ENCODE data around the gene ATAD2B. TPM values are rescaled to one million over a fixed set of nuclear protein-coding genes. Genes with fewer than 3 reads are reported as not detected.
A peak's percentile ranks its signal among the peaks of the same experiment; 100 is the strongest.
"Not testable (repeated sequence)": the region's sequence is repeated elsewhere in the genome, so short reads cannot be mapped to it uniquely, and the experiment has no call there.

Gene ATAD2B
- total and polyA plus RNA-seq, 2 donors = 12.1 to 22.5 TPM

GRCh38 chr2:23753291-23754010 lies 173.5 kb downstream of the ATAD2B start:
- Histone ChIP-seq H3K27me3 (ENCODE audit: control insufficient read depth in 2 of 2, insufficient read depth in 1 of 2, low read length in 1 of 2) (no peaks in the 10 kb centered on the region), H3K36me3 (ENCODE audit: control insufficient read depth in 2 of 2, insufficient read depth in 2 of 2, low read length in 1 of 2) (peaks cover 11 to 43% of the 10 kb centered on the region in 2 donors)

GRCh38 chr2:23751747-23752265 lies 175.1 kb downstream of the ATAD2B start:
- Histone ChIP-seq H3K4me1 (ENCODE audit: control insufficient read depth in 2 of 2, insufficient read depth in 2 of 2, low read length in 2 of 2) (peaks cover 0 to 2% of the 10 kb centered on the region in 2 donors), H3K9me3 (ENCODE audit: control insufficient read depth in 2 of 2, insufficient read depth in 1 of 2, low read length in 1 of 2) (no peaks in the 10 kb centered on the region), H3K27me3 (ENCODE audit: control insufficient read depth in 2 of 2, insufficient read depth in 1 of 2, low read length in 1 of 2) (no peaks in the 10 kb centered on the region), H3K4me3 (ENCODE audit: low read length in 2 of 2) (no peak overlapping the region), H3K36me3 (ENCODE audit: control insufficient read depth in 2 of 2, insufficient read depth in 2 of 2, low read length in 1 of 2) (peaks cover 6 to 30% of the 10 kb centered on the region in 2 donors), H3K27ac (ENCODE audit: low read depth in 1 of 2, low read length in 1 of 2) (no peak overlapping the region)
- WGBS = 99% methylated on average over 2 of the region's 2 CpGs
- DNase-seq (ENCODE audit: low read depth in 6 of 9, low spot score in 9 of 9) = no peak

More at GRCh38 chr2:23753291-23754010, 173.5 kb downstream of the ATAD2B start:
- Histone ChIP-seq H3K27ac (ENCODE audit: low read depth in 1 of 2, low read length in 1 of 2) (no peak overlapping the region), H3K4me3 (ENCODE audit: low read length in 2 of 2) (no peak overlapping the region), H3K4me1 (ENCODE audit: control insufficient read depth in 2 of 2, insufficient read depth in 2 of 2, low read length in 2 of 2) (peaks cover 0 to 2% of the 10 kb centered on the region in 2 donors), H3K9me3 (ENCODE audit: control insufficient read depth in 2 of 2, insufficient read depth in 1 of 2, low read length in 1 of 2) (no peaks in the 10 kb centered on the region)
- 98% methylated on average over 4 of the region's 4 CpGs for WGBS
- no peak for DNase-seq (ENCODE audit: low read depth in 6 of 9, low spot score in 9 of 9)

- H3K4me3 ChIP-seq (ENCODE audit: low read length in 2 of 2) = no peak overlapping the region
- H3K4me1 ChIP-seq (ENCODE audit: control insufficient read depth in 2 of 2, insufficient read depth in 2 of 2, low read length in 2 of 2) = no peaks in the 10 kb centered on the region
- no peak for DNase-seq (ENCODE audit: low read depth in 6 of 9, low spot score in 9 of 9)
- no peak overlapping the region for H3K27ac ChIP-seq (ENCODE audit: low read depth in 1 of 2, low read length in 1 of 2)
- H3K9me3 ChIP-seq (ENCODE audit: control insufficient read depth in 2 of 2, insufficient read depth in 1 of 2, low read length in 1 of 2) = no peaks in the 10 kb centered on the region
- peaks cover under 1 to 5% of the 10 kb centered on the region in 2 donors for H3K36me3 ChIP-seq (ENCODE audit: control insufficient read depth in 2 of 2, insufficient read depth in 2 of 2, low read length in 1 of 2)
- no peaks in the 10 kb centered on the region for H3K27me3 ChIP-seq (ENCODE audit: control insufficient read depth in 2 of 2, insufficient read depth in 1 of 2, low read length in 1 of 2)
- 90% methylated on average over 2 of the region's 2 CpGs for WGBS
Measured at GRCh38 chr2:23746141-23746863, 180.6 kb downstream of the ATAD2B start.

- Histone ChIP-seq H3K27me3 (ENCODE audit: control insufficient read depth in 2 of 2, insufficient read depth in 1 of 2, low read length in 1 of 2) (no peaks in the 10 kb centered on the region), H3K9me3 (ENCODE audit: control insufficient read depth in 2 of 2, insufficient read depth in 1 of 2, low read length in 1 of 2) (no peaks in the 10 kb centered on the region), H3K36me3 (ENCODE audit: control insufficient read depth in 2 of 2, insufficient read depth in 2 of 2, low read length in 1 of 2) (peaks cover 0 to 4% of the 10 kb centered on the region in 2 donors), H3K4me1 (ENCODE audit: control insufficient read depth in 2 of 2, insufficient read depth in 2 of 2, low read length in 2 of 2) (no peaks in the 10 kb centered on the region), H3K4me3 (ENCODE audit: low read length in 2 of 2) (no peak overlapping the region), H3K27ac (ENCODE audit: low read depth in 1 of 2, low read length in 1 of 2) (no peak overlapping the region)
- peak in 3 of 9 donors; percentile 2 to 24 (median 8) for DNase-seq (ENCODE audit: low read depth in 6 of 9, low spot score in 9 of 9)
Measured at GRCh38 chr2:23745726-23746105, 181.2 kb downstream of the ATAD2B start.

GRCh38 chr2:23745068-23745725 lies 181.7 kb downstream of the ATAD2B start:
- WGBS = 95% methylated on average over 8 of the region's 8 CpGs
- Histone ChIP-seq H3K4me1 (ENCODE audit: control insufficient read depth in 2 of 2, insufficient read depth in 2 of 2, low read length in 2 of 2) (no peaks in the 10 kb centered on the region), H3K27me3 (ENCODE audit: control insufficient read depth in 2 of 2, insufficient read depth in 1 of 2, low read length in 1 of 2) (no peaks in the 10 kb centered on the region), H3K9me3 (ENCODE audit: control insufficient read depth in 2 of 2, insufficient read depth in 1 of 2, low read length in 1 of 2) (no peaks in the 10 kb centered on the region), H3K36me3 (ENCODE audit: control insufficient read depth in 2 of 2, insufficient read depth in 2 of 2, low read length in 1 of 2) (no peaks in the 10 kb centered on the region), H3K27ac (ENCODE audit: low read depth in 1 of 2, low read length in 1 of 2) (no peak overlapping the region), H3K4me3 (ENCODE audit: low read length in 2 of 2) (no peak overlapping the region)
- DNase-seq (ENCODE audit: low read depth in 6 of 9, low spot score in 9 of 9) = no peak

- not testable (repeated sequence) for H3K4me1 ChIP-seq (ENCODE audit: control insufficient read depth in 2 of 2, insufficient read depth in 2 of 2, low read length in 2 of 2); H3K27me3 ChIP-seq (ENCODE audit: control insufficient read depth in 2 of 2, insufficient read depth in 1 of 2, low read length in 1 of 2); DNase-seq (ENCODE audit: low read depth in 6 of 9, low spot score in 9 of 9); H3K27ac ChIP-seq (ENCODE audit: low read depth in 1 of 2, low read length in 1 of 2); H3K9me3 ChIP-seq (ENCODE audit: control insufficient read depth in 2 of 2, insufficient read depth in 1 of 2, low read length in 1 of 2); H3K4me3 ChIP-seq (ENCODE audit: low read length in 2 of 2); H3K36me3 ChIP-seq (ENCODE audit: control insufficient read depth in 2 of 2, insufficient read depth in 2 of 2, low read length in 1 of 2)
- WGBS = 98% methylated on average over 9 of the region's 9 CpGs
Measured at GRCh38 chr2:23736783-23737182, 190.1 kb downstream of the ATAD2B start.

GRCh38 chr2:23734416-23734815 lies 192.5 kb downstream of the ATAD2B start:
- Histone ChIP-seq H3K27ac (ENCODE audit: low read depth in 1 of 2, low read length in 1 of 2) (no peak overlapping the region), H3K27me3 (ENCODE audit: control insufficient read depth in 2 of 2, insufficient read depth in 1 of 2, low read length in 1 of 2) (no peaks in the 10 kb centered on the region), H3K36me3 (ENCODE audit: control insufficient read depth in 2 of 2, insufficient read depth in 2 of 2, low read length in 1 of 2) (peaks cover 2 to 8% of the 10 kb centered on the region in 2 donors), H3K4me3 (ENCODE audit: low read length in 2 of 2) (no peak overlapping the region), H3K4me1 (ENCODE audit: control insufficient read depth in 2 of 2, insufficient read depth in 2 of 2, low read length in 2 of 2) (no peaks in the 10 kb centered on the region), H3K9me3 (ENCODE audit: control insufficient read depth in 2 of 2, insufficient read depth in 1 of 2, low read length in 1 of 2) (peaks cover 0 to 5% of the 10 kb centered on the region in 2 donors)
- DNase-seq (ENCODE audit: low read depth in 6 of 9, low spot score in 9 of 9) = no peak
- WGBS = 91% methylated on average over 3 of the region's 3 CpGs

- not testable (repeated sequence) for H3K27ac ChIP-seq (ENCODE audit: low read depth in 1 of 2, low read length in 1 of 2); H3K4me3 ChIP-seq (ENCODE audit: low read length in 2 of 2); DNase-seq (ENCODE audit: low read depth in 6 of 9, low spot score in 9 of 9); H3K4me1 ChIP-seq (ENCODE audit: control insufficient read depth in 2 of 2, insufficient read depth in 2 of 2, low read length in 2 of 2); H3K27me3 ChIP-seq (ENCODE audit: control insufficient read depth in 2 of 2, insufficient read depth in 1 of 2, low read length in 1 of 2)
- peaks cover 2 to 13% of the 10 kb centered on the region in 2 donors for H3K9me3 ChIP-seq (ENCODE audit: control insufficient read depth in 2 of 2, insufficient read depth in 1 of 2, low read length in 1 of 2)
- 96% methylated on average over 3 of the region's 3 CpGs for WGBS
- peaks cover 0 to 11% of the 10 kb centered on the region in 2 donors for H3K36me3 ChIP-seq (ENCODE audit: control insufficient read depth in 2 of 2, insufficient read depth in 2 of 2, low read length in 1 of 2)
Measured at GRCh38 chr2:23723029-23723428, 203.9 kb downstream of the ATAD2B start.

GRCh38 chr2:23722255-23722654 lies 204.7 kb downstream of the ATAD2B start:
- no peaks in the 10 kb centered on the region for H3K4me1 ChIP-seq (ENCODE audit: control insufficient read depth in 2 of 2, insufficient read depth in 2 of 2, low read length in 2 of 2)
- H3K36me3 ChIP-seq (ENCODE audit: control insufficient read depth in 2 of 2, insufficient read depth in 2 of 2, low read length in 1 of 2) = peaks cover 0 to 11% of the 10 kb centered on the region in 2 donors
- no peak overlapping the region for H3K4me3 ChIP-seq (ENCODE audit: low read length in 2 of 2)
- peaks cover 2 to 13% of the 10 kb centered on the region in 2 donors for H3K9me3 ChIP-seq (ENCODE audit: control insufficient read depth in 2 of 2, insufficient read depth in 1 of 2, low read length in 1 of 2)
- DNase-seq (ENCODE audit: low read depth in 6 of 9, low spot score in 9 of 9) = no peak
- no peaks in the 10 kb centered on the region for H3K27me3 ChIP-seq (ENCODE audit: control insufficient read depth in 2 of 2, insufficient read depth in 1 of 2, low read length in 1 of 2)
- 98% methylated on average over 3 of the region's 3 CpGs for WGBS
- no peak overlapping the region for H3K27ac ChIP-seq (ENCODE audit: low read depth in 1 of 2, low read length in 1 of 2)

Data from thymus (tissue), 11 donors.